Activated CD4-positive, alpha-beta T cell treated with anti-CD3 and anti-CD28 coated beads, Interleukin-2, amount 10 ng/mL, durations not matched to agents 24 days and 14 days (primary cell): ENCODE results near the gene SOX8. TPM values are rescaled to one million over a fixed set of nuclear protein-coding genes. Genes with fewer than 3 reads are reported as not detected.

Experiments
- DNase-seq: peaks from one replicate; pipeline ENCODE4 v3.0.0; 2022
- H3K27ac Mint-ChIP-seq: one replicate; pipeline ENCODE4 v1.8.0; 2022; ENCODE audit warnings: mild to moderate bottlenecking, mixed read lengths
- H3K27me3 Mint-ChIP-seq: one replicate; pipeline ENCODE4 v1.8.0; 2022; ENCODE audit warnings: mixed read lengths
- H3K36me3 Mint-ChIP-seq: one replicate; pipeline ENCODE4 v1.8.0; 2022; ENCODE audit warnings: low read depth, mild to moderate bottlenecking, mixed read lengths
- H3K4me1 Mint-ChIP-seq: one replicate; pipeline ENCODE4 v1.8.0; 2021; ENCODE audit warnings: mixed read lengths
- H3K4me3 Mint-ChIP-seq: one replicate; pipeline ENCODE4 v1.8.0; 2022; ENCODE audit warnings: mild to moderate bottlenecking, moderate library complexity, mixed read lengths
- H3K9me3 Mint-ChIP-seq: one replicate; pipeline ENCODE4 v1.8.0; 2021; ENCODE audit warnings: mixed read lengths
- intact Hi-C: fragments of 100-400 bp; cut with micrococcal nuclease; formaldehyde crosslinking; loops from one replicate; pipeline ENCODE4 v1.15.1; 2023
- total RNA-seq: library from RNA; stranded (reverse); gene quantifications from 2 replicates; pipeline ENCODE4 v1.2.3, GENCODE V29; 2022

Gene SOX8
- total RNA-seq, 1 donor from 2014 or later, result 0.77 TPM

GRCh38 chr16:1029259-1029545 lies 47.6 kb downstream of the SOX8 start:
- H3K4me1 Mint-ChIP-seq, result no peaks in the 10 kb centered on the region
- no peak for DNase-seq
- H3K9me3 Mint-ChIP-seq, result no peaks in the 10 kb centered on the region
- peaks cover 3% of the 10 kb centered on the region for H3K27me3 Mint-ChIP-seq
- intact Hi-C loops, result no loop called here
- no peaks in the 10 kb centered on the region for H3K36me3 Mint-ChIP-seq
- H3K4me3 Mint-ChIP-seq, result no peak overlapping the region
- no peak overlapping the region for H3K27ac Mint-ChIP-seq

GRCh38 chr16:1030473-1030901 lies 48.9 kb downstream of the SOX8 start:
- no peaks in the 10 kb centered on the region for H3K4me1 Mint-ChIP-seq
- DNase-seq, result no peak
- intact Hi-C loops, result no loop called here
- no peaks in the 10 kb centered on the region for H3K36me3 Mint-ChIP-seq
- no peak overlapping the region for H3K27ac Mint-ChIP-seq
- no peak overlapping the region for H3K4me3 Mint-ChIP-seq
- peaks cover 3% of the 10 kb centered on the region for H3K27me3 Mint-ChIP-seq
- H3K9me3 Mint-ChIP-seq, result no peaks in the 10 kb centered on the region

GRCh38 chr16:1031666-1032065 lies 50.1 kb downstream of the SOX8 start:
- H3K9me3 Mint-ChIP-seq, result no peaks in the 10 kb centered on the region
- H3K27ac Mint-ChIP-seq, result no peak overlapping the region
- no peaks in the 10 kb centered on the region for H3K4me1 Mint-ChIP-seq
- H3K36me3 Mint-ChIP-seq, result no peaks in the 10 kb centered on the region
- no peak overlapping the region for H3K4me3 Mint-ChIP-seq
- peaks cover 3% of the 10 kb centered on the region for H3K27me3 Mint-ChIP-seq
- no peak for DNase-seq
- intact Hi-C loops, result no loop called here

GRCh38 chr16:1032607-1033006 lies 51.0 kb downstream of the SOX8 start:
- no peak for DNase-seq
- H3K27me3 Mint-ChIP-seq, result peaks cover 3% of the 10 kb centered on the region
- no peaks in the 10 kb centered on the region for H3K36me3 Mint-ChIP-seq
- H3K4me3 Mint-ChIP-seq, result no peak overlapping the region
- H3K9me3 Mint-ChIP-seq, result no peaks in the 10 kb centered on the region
- intact Hi-C loops, result no loop called here
- H3K27ac Mint-ChIP-seq, result no peak overlapping the region
- H3K4me1 Mint-ChIP-seq, result no peaks in the 10 kb centered on the region

- Mint-ChIP-seq H3K9me3 (no peaks in the 10 kb centered on the region), H3K27me3 (peaks cover 3% of the 10 kb centered on the region), H3K4me1 (no peaks in the 10 kb centered on the region), H3K4me3 (no peak overlapping the region), H3K36me3 (no peaks in the 10 kb centered on the region), H3K27ac (no peak overlapping the region)
- intact Hi-C loops, result no loop called here
- no peak for DNase-seq
These were observed 51.6 kb downstream of the SOX8 start for GRCh38 chr16:1033128-1033679.

- Mint-ChIP-seq H3K4me1 (no peaks in the 10 kb centered on the region), H3K27ac (no peak overlapping the region), H3K4me3 (no peak overlapping the region), H3K9me3 (no peaks in the 10 kb centered on the region), H3K27me3 (peaks cover under 1% of the 10 kb centered on the region), H3K36me3 (no peaks in the 10 kb centered on the region)
- DNase-seq, result no peak
- intact Hi-C loops, result no loop called here
These were observed 52.9 kb downstream of the SOX8 start for GRCh38 chr16:1034230-1035065.

- no peaks in the 10 kb centered on the region for H3K36me3 Mint-ChIP-seq
- intact Hi-C loops, result no loop called here
- H3K27ac Mint-ChIP-seq, result no peak overlapping the region
- H3K27me3 Mint-ChIP-seq, result no peaks in the 10 kb centered on the region
- no peak for DNase-seq
- H3K4me3 Mint-ChIP-seq, result no peak overlapping the region
- no peaks in the 10 kb centered on the region for H3K9me3 Mint-ChIP-seq
- H3K4me1 Mint-ChIP-seq, result no peaks in the 10 kb centered on the region
These were observed 53.5 kb downstream of the SOX8 start for GRCh38 chr16:1035066-1035415.

GRCh38 chr16:1036166-1036565 lies 54.6 kb downstream of the SOX8 start:
- intact Hi-C loops, result no loop called here
- no peaks in the 10 kb centered on the region for H3K36me3 Mint-ChIP-seq
- no peak overlapping the region for H3K4me3 Mint-ChIP-seq

More at GRCh38 chr16:1036166-1036565, 54.6 kb downstream of the SOX8 start:
- no peaks in the 10 kb centered on the region for H3K27me3 Mint-ChIP-seq
- H3K4me1 Mint-ChIP-seq, result no peaks in the 10 kb centered on the region
- no peaks in the 10 kb centered on the region for H3K9me3 Mint-ChIP-seq
- DNase-seq, result no peak
- H3K27ac Mint-ChIP-seq, result no peak overlapping the region

Other genes starting within 250 kb of the SOX8 start
- gene CIAO3, start 240.8 kb upstream of the SOX8 start, total RNA-seq, result 39.5 and 42.5 TPM in 2 replicates
- gene MSLN, start 221.0 kb upstream of the SOX8 start, total RNA-seq, result not detected in 2 replicates
- gene RPUSD1, start 193.4 kb upstream of the SOX8 start, total RNA-seq, result 43.9 and 45.0 TPM in 2 replicates
- gene CHTF18, start 193.2 kb upstream of the SOX8 start, total RNA-seq, result 141 and 147 TPM in 2 replicates
- not detected in 2 replicates for gene GNG13, start 181.0 kb upstream of the SOX8 start, total RNA-seq
- 10.4 and 11.9 TPM in 2 replicates for gene LMF1, start 10.8 kb upstream of the SOX8 start, total RNA-seq
- not detected in 2 replicates for gene SSTR5, start 91.0 kb downstream of the SOX8 start, total RNA-seq
- gene C1QTNF8, start 114.5 kb downstream of the SOX8 start, total RNA-seq, result not detected in 2 replicates
- gene CACNA1H, start 171.3 kb downstream of the SOX8 start, total RNA-seq, result 0.05 and 0.07 TPM in 2 replicates
- not detected in 2 replicates for gene TPSG1, start 243.5 kb downstream of the SOX8 start, total RNA-seq
- not detected in 2 replicates for gene TPSB2, start 248.4 kb downstream of the SOX8 start, total RNA-seq